H9 (cell line): ENCODE results near the gene IDH3B. TPM values are rescaled to one million over a fixed set of nuclear protein-coding genes. Genes with fewer than 3 reads are reported as not detected.

ENCODE experiments used
- DNase-seq: peaks from one replicate; pipeline ENCODE4 v3.0.0-alpha.2; 2017
- H2AFZ ChIP-seq: one replicate; pipeline ENCODE4 v1.6.1; 2013; ENCODE audit warnings: mild to moderate bottlenecking, low read length, control low read depth, moderate library complexity
- H2AK5ac ChIP-seq: 2 replicates; pipeline ENCODE4 v1.6.1; 2013; ENCODE audit warnings: low read length, control low read depth, mixed read lengths; ENCODE audit not compliant: insufficient read length
- H2BK120ac ChIP-seq: one replicate; pipeline ENCODE4 v1.6.1; 2013; ENCODE audit warnings: low read depth, mild to moderate bottlenecking, low read length, control low read depth, inconsistent platforms; ENCODE audit not compliant: poor library complexity, severe bottlenecking
- H2BK12ac ChIP-seq: 2 replicates; pipeline ENCODE4 v1.6.1; 2013; ENCODE audit warnings: low read length, control low read depth, mixed read lengths, low read depth; ENCODE audit not compliant: insufficient read length
- H2BK15ac ChIP-seq: 2 replicates; pipeline ENCODE4 v1.6.1; 2013; ENCODE audit warnings: low read depth, low read length, control low read depth
- H2BK20ac ChIP-seq: one replicate; pipeline ENCODE4 v1.6.1; 2013; ENCODE audit warnings: low read depth, mild to moderate bottlenecking, low read length, control low read depth, inconsistent platforms; ENCODE audit not compliant: poor library complexity, severe bottlenecking
- H2BK5ac ChIP-seq: 2 replicates; pipeline ENCODE4 v1.6.1; 2013; ENCODE audit warnings: low read length, control low read depth, mixed read lengths; ENCODE audit not compliant: insufficient read length
- H3K14ac ChIP-seq: 2 replicates; pipeline ENCODE4 v1.6.1; 2013; ENCODE audit warnings: low read length, control low read depth; ENCODE audit not compliant: insufficient read depth
- H3K18ac ChIP-seq: 2 replicates; pipeline ENCODE4 v1.6.1; 2013; ENCODE audit warnings: low read depth, mild to moderate bottlenecking, mixed read lengths, low read length, control low read depth; ENCODE audit not compliant: insufficient read length
- H3K23ac ChIP-seq: 2 replicates; pipeline ENCODE4 v1.6.1; 2013; ENCODE audit warnings: low read length, control low read depth, mixed read lengths, low read depth; ENCODE audit not compliant: insufficient read length
- H3K23me2 ChIP-seq: 2 replicates; pipeline ENCODE4 v1.6.1; 2013; ENCODE audit warnings: low read depth, mild to moderate bottlenecking, mixed read lengths, low read length, control low read depth; ENCODE audit not compliant: insufficient read length, poor library complexity, severe bottlenecking
- H3K27ac ChIP-seq: 2 replicates; pipeline ENCODE4 v1.5.1; 2013; ENCODE audit warnings: low read length, control low read depth, mixed read lengths, low read depth; ENCODE audit not compliant: insufficient read length
- H3K27me3 ChIP-seq: 2 replicates; pipeline ENCODE4 v1.6.1; 2013; ENCODE audit warnings: low read length, control low read depth, inconsistent platforms; ENCODE audit not compliant: insufficient read depth
- H3K4ac ChIP-seq: 2 replicates; pipeline ENCODE4 v1.6.1; 2013; ENCODE audit warnings: low read depth, mild to moderate bottlenecking, control low read depth, inconsistent platforms, low read length, moderate library complexity
- H3K4me1 ChIP-seq: 2 replicates; pipeline ENCODE4 v1.6.1; 2013; ENCODE audit warnings: low read length, control low read depth, inconsistent platforms; ENCODE audit not compliant: insufficient read depth
- H3K4me2 ChIP-seq: 2 replicates; pipeline ENCODE4 v1.6.1; 2013; ENCODE audit warnings: low read length, control low read depth, mixed read lengths; ENCODE audit not compliant: insufficient read length, insufficient read depth
- H3K56ac ChIP-seq: 2 replicates; pipeline ENCODE4 v1.6.1; 2013; ENCODE audit warnings: low read depth, mild to moderate bottlenecking, mixed read lengths, low read length, control low read depth; ENCODE audit not compliant: insufficient read length
- H3K79me1 ChIP-seq: 2 replicates; pipeline ENCODE4 v1.6.1; 2013; ENCODE audit warnings: low read depth, mild to moderate bottlenecking, moderate library complexity, low read length, control low read depth, inconsistent platforms; ENCODE audit not compliant: insufficient read depth, poor library complexity, severe bottlenecking
- H3K79me2 ChIP-seq: 2 replicates; pipeline ENCODE4 v1.6.1; 2013; ENCODE audit warnings: low read length, control low read depth, inconsistent platforms; ENCODE audit not compliant: insufficient read depth
- H3K9ac ChIP-seq: 2 replicates; pipeline ENCODE4 v1.6.1; 2013; ENCODE audit warnings: low read length, control low read depth, mixed read lengths; ENCODE audit not compliant: insufficient read length; ENCODE audit errors: extremely low read depth
- H3K9me3 ChIP-seq: one replicate; pipeline ENCODE4 v1.6.1; 2013; ENCODE audit warnings: low read depth, low read length, inconsistent platforms; ENCODE audit not compliant: control insufficient read depth
- H3T11ph ChIP-seq: one replicate; pipeline ENCODE4 v1.6.1; 2013; ENCODE audit warnings: mild to moderate bottlenecking, low read length, control low read depth, inconsistent platforms
- H4K20me1 ChIP-seq: one replicate; pipeline ENCODE4 v1.6.1; 2013; ENCODE audit not compliant: control insufficient read depth, insufficient read length, insufficient read depth
- H4K5ac ChIP-seq: 2 replicates; pipeline ENCODE4 v1.6.1; 2013; ENCODE audit warnings: low read depth, mild to moderate bottlenecking, mixed read lengths, low read length, control low read depth; ENCODE audit not compliant: insufficient read length
- H4K8ac ChIP-seq: replicated peaks from 2 replicates; pipeline ENCODE4 v1.6.1; 2013; ENCODE audit warnings: low read length, control low read depth, mixed read lengths, low read depth; ENCODE audit not compliant: insufficient read length
- H4K91ac ChIP-seq: 2 replicates; pipeline ENCODE4 v1.6.1; 2013; ENCODE audit warnings: low read depth, mild to moderate bottlenecking, moderate library complexity, mixed read lengths, low read length, control low read depth; ENCODE audit not compliant: insufficient read length
- H3K27ac Mint-ChIP-seq, 3 experiments: 2 replicates in 2 of 3; 3 replicates in 1 of 3; pipeline ENCODE4 v1.8.0; 2020 to 2021; ENCODE audit warnings: mixed read lengths in 3 of 3, mild to moderate bottlenecking in 1 of 3, moderate library complexity in 1 of 3
- H3K27me3 Mint-ChIP-seq: 2 replicates; pipeline ENCODE4 v1.8.0; 2021; ENCODE audit warnings: low read depth, mild to moderate bottlenecking, moderate library complexity, mixed read lengths
- H3K36me3 Mint-ChIP-seq, 3 experiments: 2 replicates in 2 of 3; 3 replicates in 1 of 3; pipeline ENCODE4 v1.8.0; 2020 to 2021; ENCODE audit warnings: low read depth in 3 of 3, mixed read lengths in 3 of 3; ENCODE audit not compliant: insufficient read depth in 1 of 3
- H3K4me1 Mint-ChIP-seq, 2 experiments: 2 replicates each; pipeline ENCODE4 v1.8.0; 2020; ENCODE audit warnings: mixed read lengths in 2 of 2
- H3K4me3 Mint-ChIP-seq, 2 experiments: 2 replicates in 1 of 2; 3 replicates in 1 of 2; pipeline ENCODE4 v1.8.0; 2020 to 2021; ENCODE audit warnings: mild to moderate bottlenecking in 2 of 2, mixed read lengths in 2 of 2, moderate library complexity in 1 of 2
- H3K9me3 Mint-ChIP-seq, 2 experiments: 2 replicates in 1 of 2; 3 replicates in 1 of 2; pipeline ENCODE4 v1.8.0; 2020; ENCODE audit warnings: mild to moderate bottlenecking in 2 of 2, mixed read lengths in 2 of 2, moderate library complexity in 1 of 2
- WGBS: extraction: QIAGEN DNeasy Blood & Tissue Kit; methylation state at CpG from one replicate; pipeline ENCODE4 v1.1.7; 2013; ENCODE audit warnings: missing lambda C conversion rate, low lambda C conversion rate, mixed read lengths; ENCODE audit not compliant: insufficient read length; ENCODE audit errors: extremely low coverage; 5-methylcytosine and 5-hydroxymethylcytosine counted together
- total RNA-seq: library from RNA; stranded (reverse); gene quantifications from 2 replicates; pipeline ENCODE4 v1.2.1, GENCODE V29; 2021
- TF ChIP-seq, protein P1 (sequence below): fragments of 200-600 bp; sonication (generic); conservative IDR thresholded peaks from 3 replicates; pipeline ENCODE4 v1.8.0; 2021; ENCODE audit warnings: antibody characterized with exemption, mild to moderate bottlenecking

Gene IDH3B
- total RNA-seq, 1 experiment from 2014 or later = 114 TPM

DNA sequence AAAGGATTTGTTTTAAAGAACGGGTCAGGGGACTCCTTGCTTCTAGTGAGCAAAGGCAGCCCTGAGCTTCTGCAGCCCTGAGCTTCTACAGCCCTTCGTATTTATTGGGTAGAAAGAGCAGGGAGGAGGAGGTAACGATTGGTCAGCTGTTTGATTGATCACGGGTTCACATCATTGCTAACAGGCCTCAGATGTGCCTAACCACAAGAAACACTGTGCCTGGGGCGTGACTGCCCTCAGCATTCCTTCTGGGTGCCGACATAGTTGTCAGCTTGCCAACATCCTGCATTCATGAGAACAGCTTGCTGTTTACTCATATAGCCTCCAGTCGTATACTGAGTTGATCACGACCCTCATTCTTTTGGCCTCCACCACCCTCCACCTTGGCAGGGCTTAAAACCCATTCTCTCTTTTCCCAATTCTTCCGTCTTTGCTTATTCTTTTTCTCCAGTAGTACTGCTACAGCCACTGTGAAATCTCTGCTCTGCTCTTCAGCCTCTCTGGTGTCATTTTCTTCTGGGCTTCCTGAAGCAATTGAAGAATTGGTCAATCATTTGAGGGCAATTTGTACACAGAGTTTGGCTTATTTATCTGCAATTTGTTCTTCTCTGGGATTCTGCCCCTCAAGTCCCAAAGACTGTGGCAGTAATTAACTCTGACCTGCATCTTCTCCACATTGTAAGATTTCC, 37.0 kb downstream of the IDH3B start:
- no peak overlapping the region for H3K18ac ChIP-seq
- H4K20me1 ChIP-seq = no peaks in the 10 kb centered on the region
- no peak overlapping the region for H3K27ac ChIP-seq
- TF ChIP-seq, protein P1, sequence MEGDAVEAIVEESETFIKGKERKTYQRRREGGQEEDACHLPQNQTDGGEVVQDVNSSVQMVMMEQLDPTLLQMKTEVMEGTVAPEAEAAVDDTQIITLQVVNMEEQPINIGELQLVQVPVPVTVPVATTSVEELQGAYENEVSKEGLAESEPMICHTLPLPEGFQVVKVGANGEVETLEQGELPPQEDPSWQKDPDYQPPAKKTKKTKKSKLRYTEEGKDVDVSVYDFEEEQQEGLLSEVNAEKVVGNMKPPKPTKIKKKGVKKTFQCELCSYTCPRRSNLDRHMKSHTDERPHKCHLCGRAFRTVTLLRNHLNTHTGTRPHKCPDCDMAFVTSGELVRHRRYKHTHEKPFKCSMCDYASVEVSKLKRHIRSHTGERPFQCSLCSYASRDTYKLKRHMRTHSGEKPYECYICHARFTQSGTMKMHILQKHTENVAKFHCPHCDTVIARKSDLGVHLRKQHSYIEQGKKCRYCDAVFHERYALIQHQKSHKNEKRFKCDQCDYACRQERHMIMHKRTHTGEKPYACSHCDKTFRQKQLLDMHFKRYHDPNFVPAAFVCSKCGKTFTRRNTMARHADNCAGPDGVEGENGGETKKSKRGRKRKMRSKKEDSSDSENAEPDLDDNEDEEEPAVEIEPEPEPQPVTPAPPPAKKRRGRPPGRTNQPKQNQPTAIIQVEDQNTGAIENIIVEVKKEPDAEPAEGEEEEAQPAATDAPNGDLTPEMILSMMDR = no peak
- no peak overlapping the region for H3K14ac ChIP-seq
- no peak overlapping the region for H2BK5ac ChIP-seq
- H3K79me2 ChIP-seq = no peaks in the 10 kb centered on the region
- H2BK12ac ChIP-seq = no peak overlapping the region
- H3K23ac ChIP-seq = no peak overlapping the region
- Mint-ChIP-seq H3K27me3 (peaks cover 48% of the 10 kb centered on the region), H3K36me3 (no peaks in the 10 kb centered on the region), H3K4me3 (no peak overlapping the region), H3K27ac (no peak overlapping the region; a peak in 1 of 7 replicates), H3K9me3 (peaks cover 0 to 3% of the 10 kb centered on the region in 2 experiments; a peak in 2 of 5 replicates), H3K4me1 (no peaks in the 10 kb centered on the region)
- H4K5ac ChIP-seq = no peak overlapping the region
- H3K9ac ChIP-seq = no peak overlapping the region
- WGBS = no CpG with 5 or more reads among the region's 9 CpGs
- H3K4me1 ChIP-seq = no peaks in the 10 kb centered on the region
- H3T11ph ChIP-seq = no peak overlapping the region
- H3K56ac ChIP-seq = no peak overlapping the region
- no peaks in the 10 kb centered on the region for H3K9me3 ChIP-seq
- H3K4ac ChIP-seq = no peak overlapping the region
- no peaks in the 10 kb centered on the region for H3K79me1 ChIP-seq
- H4K8ac ChIP-seq = no peak overlapping the region
- no peak overlapping the region for H2BK15ac ChIP-seq
- H2BK20ac ChIP-seq = no peak overlapping the region
- no peak overlapping the region for H2AK5ac ChIP-seq
- no peaks in the 10 kb centered on the region for H3K27me3 ChIP-seq
- DNase-seq = no peak
- H2BK120ac ChIP-seq = no peak overlapping the region
- H4K91ac ChIP-seq = no peak overlapping the region
- no peaks in the 10 kb centered on the region for H3K23me2 ChIP-seq
- no peak overlapping the region for H2AFZ ChIP-seq
- no peak overlapping the region for H3K4me2 ChIP-seq
